Effector memory CD4-positive, alpha-beta T cell (primary cell): ENCODE measurements around the gene VSTM4.

Source experiments
- DNase-seq, 3 donors: peaks; one replicate each; pipeline ENCODE4 v3.0.0-alpha.2; 2020
- H3K27ac ChIP-seq: 2 replicates; pipeline ENCODE4 v1.7.0; 2013; ENCODE audit warnings: mild to moderate bottlenecking, low read length, moderate library complexity; ENCODE audit not compliant: insufficient read depth, poor library complexity, severe bottlenecking
- H3K27me3 ChIP-seq: replicated peaks from 2 replicates; pipeline ENCODE4 v1.7.0; 2013; ENCODE audit warnings: mild to moderate bottlenecking, low read length; ENCODE audit not compliant: insufficient read depth, control insufficient read depth, poor library complexity, severe bottlenecking
- H3K36me3 ChIP-seq: 2 replicates; pipeline ENCODE4 v1.7.0; 2013; ENCODE audit warnings: mild to moderate bottlenecking, low read length, moderate library complexity; ENCODE audit not compliant: control insufficient read depth, insufficient read depth
- H3K4me1 ChIP-seq: 2 replicates; pipeline ENCODE4 v1.7.0; 2013; ENCODE audit warnings: low read length, mild to moderate bottlenecking; ENCODE audit not compliant: control insufficient read depth, insufficient read depth, poor library complexity, severe bottlenecking
- H3K4me3 ChIP-seq: 2 replicates; pipeline ENCODE4 v1.7.0; 2013; ENCODE audit warnings: low read length, low read depth, mild to moderate bottlenecking; ENCODE audit not compliant: insufficient read depth, poor library complexity, severe bottlenecking
- H3K9me3 ChIP-seq: 2 replicates; pipeline ENCODE4 v1.7.0; 2013; ENCODE audit warnings: mild to moderate bottlenecking, low read length, moderate library complexity; ENCODE audit not compliant: control insufficient read depth

Gene VSTM4

GRCh38 chr10:49050906-49051305, 64.4 kb downstream of the VSTM4 start:
- no peaks in the 10 kb centered on the region for H3K27me3 ChIP-seq
- DNase-seq, result no peak
- H3K4me1 ChIP-seq, result no peaks in the 10 kb centered on the region

GRCh38 chr10:49050366-49050765, 65.0 kb downstream of the VSTM4 start:
- H3K4me3 ChIP-seq, result no peak overlapping the region
- no peaks in the 10 kb centered on the region for H3K27me3 ChIP-seq
- no peaks in the 10 kb centered on the region for H3K36me3 ChIP-seq
- no peaks in the 10 kb centered on the region for H3K9me3 ChIP-seq
- H3K27ac ChIP-seq, result no peak overlapping the region
- H3K4me1 ChIP-seq, result no peaks in the 10 kb centered on the region
- no peak for DNase-seq

More at GRCh38 chr10:49050906-49051305, 64.4 kb downstream of the VSTM4 start:
- no peaks in the 10 kb centered on the region for H3K9me3 ChIP-seq
- no peaks in the 10 kb centered on the region for H3K36me3 ChIP-seq
- no peak overlapping the region for H3K4me3 ChIP-seq
- H3K27ac ChIP-seq, result no peak overlapping the region

GRCh38 chr10:49049660-49050059, 65.7 kb downstream of the VSTM4 start:
- no peaks in the 10 kb centered on the region for H3K9me3 ChIP-seq
- H3K4me1 ChIP-seq, result no peaks in the 10 kb centered on the region
- DNase-seq, result no peak
- no peaks in the 10 kb centered on the region for H3K36me3 ChIP-seq
- no peaks in the 10 kb centered on the region for H3K27me3 ChIP-seq
- no peak overlapping the region for H3K27ac ChIP-seq
- H3K4me3 ChIP-seq, result no peak overlapping the region

GRCh38 chr10:49047128-49047639, 68.1 kb downstream of the VSTM4 start:
- no peak for DNase-seq
- Histone ChIP-seq H3K4me1 (no peaks in the 10 kb centered on the region), H3K27ac (no peak overlapping the region), H3K4me3 (no peak overlapping the region), H3K36me3 (no peaks in the 10 kb centered on the region), H3K9me3 (no peaks in the 10 kb centered on the region), H3K27me3 (no peaks in the 10 kb centered on the region)

GRCh38 chr10:49044293-49045193, 70.8 kb downstream of the VSTM4 start:
- H3K27me3 ChIP-seq, result no peaks in the 10 kb centered on the region
- H3K4me1 ChIP-seq, result no peaks in the 10 kb centered on the region
- no peaks in the 10 kb centered on the region for H3K36me3 ChIP-seq
- no peak overlapping the region for H3K4me3 ChIP-seq
- no peaks in the 10 kb centered on the region for H3K9me3 ChIP-seq
- no peak for DNase-seq
- no peak overlapping the region for H3K27ac ChIP-seq

GRCh38 chr10:49040601-49041000, 74.7 kb downstream of the VSTM4 start:
- Histone ChIP-seq H3K36me3 (no peaks in the 10 kb centered on the region), H3K27ac (no peak overlapping the region), H3K4me3 (no peak overlapping the region), H3K9me3 (no peaks in the 10 kb centered on the region), H3K4me1 (no peaks in the 10 kb centered on the region), H3K27me3 (no peaks in the 10 kb centered on the region)
- no peak for DNase-seq

GRCh38 chr10:49039409-49039808, 75.9 kb downstream of the VSTM4 start:
- DNase-seq, result no peak
- no peaks in the 10 kb centered on the region for H3K9me3 ChIP-seq
- no peak overlapping the region for H3K4me3 ChIP-seq
- no peaks in the 10 kb centered on the region for H3K4me1 ChIP-seq
- no peak overlapping the region for H3K27ac ChIP-seq
- H3K27me3 ChIP-seq, result no peaks in the 10 kb centered on the region
- H3K36me3 ChIP-seq, result no peaks in the 10 kb centered on the region

GRCh38 chr10:49038711-49039110, 76.6 kb downstream of the VSTM4 start:
- no peaks in the 10 kb centered on the region for H3K9me3 ChIP-seq
- H3K4me1 ChIP-seq, result no peaks in the 10 kb centered on the region
- H3K4me3 ChIP-seq, result no peak overlapping the region
- DNase-seq, result no peak
- H3K27ac ChIP-seq, result no peak overlapping the region
- no peaks in the 10 kb centered on the region for H3K36me3 ChIP-seq
- no peaks in the 10 kb centered on the region for H3K27me3 ChIP-seq

GRCh38 chr10:49037187-49037586, 78.1 kb downstream of the VSTM4 start:
- H3K36me3 ChIP-seq, result no peaks in the 10 kb centered on the region
- H3K9me3 ChIP-seq, result no peaks in the 10 kb centered on the region
- H3K27me3 ChIP-seq, result no peaks in the 10 kb centered on the region
- DNase-seq, result no peak
- no peak overlapping the region for H3K4me3 ChIP-seq
- H3K4me1 ChIP-seq, result no peaks in the 10 kb centered on the region
- H3K27ac ChIP-seq, result no peak overlapping the region

- H3K27me3 ChIP-seq, result no peaks in the 10 kb centered on the region
- no peaks in the 10 kb centered on the region for H3K36me3 ChIP-seq
- DNase-seq, result no peak
Observed at GRCh38 chr10:49036638-49037037, 78.7 kb downstream of the VSTM4 start.

More at GRCh38 chr10:49036638-49037037, 78.7 kb downstream of the VSTM4 start:
- no peaks in the 10 kb centered on the region for H3K4me1 ChIP-seq
- no peak overlapping the region for H3K27ac ChIP-seq
- H3K9me3 ChIP-seq, result no peaks in the 10 kb centered on the region
- no peak overlapping the region for H3K4me3 ChIP-seq
